ENCODE results near the gene RAI1. TPM values are rescaled to one million over a fixed set of nuclear protein-coding genes. Genes with fewer than 3 reads are reported as not detected.

The RAI1 gene
- total and polyA plus RNA-seq, 4 experiments from 2014 or later, result 0.35 to 19.5 (median 9.7) TPM

- POLR2A ChIA-PET (ENCODE audit: partially characterized antibody), result no interaction called here
Measured at GRCh38 chr17:17830740-17831207, 149.5 kb downstream of the RAI1 start.

DNA sequence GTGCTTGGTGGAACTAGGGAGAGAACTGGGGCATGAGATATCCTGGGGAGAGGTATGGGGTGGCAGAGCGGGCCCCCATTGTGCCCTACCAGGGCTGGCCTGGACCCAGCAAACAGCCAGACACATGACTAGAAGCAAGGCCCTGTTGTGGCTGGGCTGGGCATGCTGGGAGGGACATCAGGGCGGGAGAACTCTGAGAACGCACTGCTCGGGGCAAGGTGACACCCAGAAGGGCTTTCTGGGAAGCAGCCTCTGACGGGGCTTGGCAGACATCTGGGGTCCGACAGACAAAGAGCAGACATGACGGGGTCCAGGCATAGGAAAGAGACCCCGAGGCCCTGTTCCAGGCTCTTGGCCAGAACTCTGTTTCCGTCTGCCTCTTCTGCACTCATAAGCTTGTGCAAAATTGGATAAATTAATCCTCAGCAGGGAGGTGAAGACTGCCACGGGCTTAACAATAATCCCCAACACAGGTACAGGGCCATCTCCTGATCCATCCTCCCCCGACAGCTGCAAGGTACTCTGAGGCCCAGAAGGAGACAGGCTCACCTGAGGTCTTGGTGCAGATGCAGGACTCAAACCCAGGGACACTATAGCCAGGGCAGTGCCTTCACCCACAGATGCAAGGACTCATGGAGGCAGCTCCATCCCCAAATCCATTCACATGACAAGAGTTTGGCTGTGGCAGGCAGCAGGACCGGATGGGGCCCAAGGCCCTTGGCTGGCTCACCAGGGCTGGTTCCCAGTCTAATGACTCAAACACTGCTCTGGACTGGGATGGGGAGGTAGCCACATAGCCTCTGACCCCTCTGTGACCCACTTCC lies 150.2 kb downstream of the RAI1 start:
- Mint-ChIP-seq H3K9me3 (peaks cover 0 to 1% (median 0%) of the 10 kb centered on the region in 8 donors), H3K27me3 (no peaks in the 10 kb centered on the region), H3K4me1 (peaks cover 32 to 75% (median 52%) of the 10 kb centered on the region in 4 donors), H3K36me3 (peaks cover 3 to 10% of the 10 kb centered on the region in 2 donors), H3K27ac (peak overlapping the region in 2 of 7 donors; percentile 67 to 84), H3K4me3 (no peak overlapping the region)
- POLR2A ChIA-PET (ENCODE audit: partially characterized antibody), result interaction anchor here (1.3 kb wide), 1 partner anchor 9 kb away, joined by 3 read pairs; no protein-coding TSS in a partner anchor
- CTCF ChIA-PET (ENCODE audit: partially characterized antibody), result interaction anchor here (1.4 to 2.8 kb wide), 2 partner anchors 16 to 28 kb away, joined by 3 to 9 read pairs; no protein-coding TSS in a partner anchor
- Histone ChIP-seq H3K4me3 (ENCODE audit: low read length in 2 of 2) (no peak overlapping the region), H3K4me1 (ENCODE audit: insufficient read depth, low read length) (peaks cover 48% of the 10 kb centered on the region), H3K27ac (ENCODE audit: low read depth, low read length) (no peak overlapping the region), H3K27me3 (ENCODE audit: insufficient read depth, low read length) (no peaks in the 10 kb centered on the region), H3K9me3 (ENCODE audit: control insufficient read depth in 1 of 2, low read length in 2 of 2) (no peaks in the 10 kb centered on the region), H3K36me3 (ENCODE audit: insufficient read depth, low read length) (no peaks in the 10 kb centered on the region)
- DNase-seq, result no peak
- intact Hi-C loops (cut with micrococcal nuclease), result no loop called here

More at GRCh38 chr17:17830740-17831207, 149.5 kb downstream of the RAI1 start:
- H3K4me3 Mint-ChIP-seq, result no peak overlapping the region
- H3K9me3 Mint-ChIP-seq, result peaks cover 0 to 1% (median 0%) of the 10 kb centered on the region in 8 donors
- H3K9me3 ChIP-seq (ENCODE audit: control insufficient read depth in 1 of 2, low read length in 2 of 2), result no peaks in the 10 kb centered on the region
- intact Hi-C loops (cut with micrococcal nuclease), result no loop called here
- no peaks in the 10 kb centered on the region for H3K36me3 ChIP-seq (ENCODE audit: insufficient read depth, low read length)
- H3K4me1 Mint-ChIP-seq, result peaks cover 35 to 77% (median 54%) of the 10 kb centered on the region in 4 donors
- no peaks in the 10 kb centered on the region for H3K27me3 Mint-ChIP-seq
- peaks cover 51% of the 10 kb centered on the region for H3K4me1 ChIP-seq (ENCODE audit: insufficient read depth, low read length)
- no peak for DNase-seq
- H3K27ac ChIP-seq (ENCODE audit: low read depth, low read length), result no peak overlapping the region
- peaks cover 3 to 8% of the 10 kb centered on the region in 2 donors for H3K36me3 Mint-ChIP-seq
- no peaks in the 10 kb centered on the region for H3K27me3 ChIP-seq (ENCODE audit: insufficient read depth, low read length)
- no peak overlapping the region for H3K4me3 ChIP-seq (ENCODE audit: low read length in 2 of 2)
- H3K27ac Mint-ChIP-seq, result peak overlapping the region in 2 of 7 donors; percentile 67 to 84
- CTCF ChIA-PET (ENCODE audit: partially characterized antibody), result interaction anchor here (1.9 to 2.8 kb wide), 2 partner anchors 18 to 29 kb away, joined by 7 to 9 read pairs; no protein-coding TSS in a partner anchor

DNA sequence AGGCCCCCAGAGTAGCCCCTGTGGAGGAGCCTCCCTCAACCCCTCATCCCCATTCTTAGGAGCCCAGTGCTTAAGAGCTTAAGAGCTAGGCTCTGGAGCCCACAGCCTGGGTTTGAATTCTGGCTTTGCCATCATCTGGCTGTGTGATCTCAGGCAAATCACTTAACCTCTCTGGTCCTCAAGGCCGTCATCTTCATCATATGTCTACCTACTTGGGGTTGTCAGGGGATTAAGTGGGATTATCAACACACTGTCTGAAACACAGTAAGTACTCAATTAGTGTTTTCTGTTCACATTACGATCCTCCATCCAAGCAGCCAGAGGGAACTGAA lies 150.7 kb downstream of the RAI1 start:
- no peak overlapping the region for H3K4me3 Mint-ChIP-seq
- Histone ChIP-seq H3K9me3 (ENCODE audit: control insufficient read depth in 1 of 2, low read length in 2 of 2) (no peaks in the 10 kb centered on the region), H3K27me3 (ENCODE audit: insufficient read depth, low read length) (no peaks in the 10 kb centered on the region), H3K36me3 (ENCODE audit: insufficient read depth, low read length) (no peaks in the 10 kb centered on the region), H3K4me1 (ENCODE audit: insufficient read depth, low read length) (peaks cover 44% of the 10 kb centered on the region), H3K27ac (ENCODE audit: low read depth, low read length) (no peak overlapping the region), H3K4me3 (ENCODE audit: low read length in 2 of 2) (no peak overlapping the region)
- ChIA-PET CTCF (ENCODE audit: partially characterized antibody) (interaction anchor here (1.4 to 2.8 kb wide), 2 partner anchors 17 to 28 kb away, joined by 3 to 9 read pairs; no protein-coding TSS in a partner anchor), POLR2A (ENCODE audit: partially characterized antibody) (interaction anchor here (1.3 kb wide), 1 partner anchor 8 kb away, joined by 3 read pairs; no protein-coding TSS in a partner anchor)
- no peaks in the 10 kb centered on the region for H3K27me3 Mint-ChIP-seq
- H3K4me1 Mint-ChIP-seq, result peaks cover 26 to 71% (median 48%) of the 10 kb centered on the region in 4 donors
- peak overlapping the region in 4 of 7 donors; percentile 15 to 68 (median 46) for H3K27ac Mint-ChIP-seq
- intact Hi-C loops (cut with micrococcal nuclease), result no loop called here
- no peak for DNase-seq
- peaks cover 3 to 11% of the 10 kb centered on the region in 2 donors for H3K36me3 Mint-ChIP-seq
- no peaks in the 10 kb centered on the region for H3K9me3 Mint-ChIP-seq

DNA sequence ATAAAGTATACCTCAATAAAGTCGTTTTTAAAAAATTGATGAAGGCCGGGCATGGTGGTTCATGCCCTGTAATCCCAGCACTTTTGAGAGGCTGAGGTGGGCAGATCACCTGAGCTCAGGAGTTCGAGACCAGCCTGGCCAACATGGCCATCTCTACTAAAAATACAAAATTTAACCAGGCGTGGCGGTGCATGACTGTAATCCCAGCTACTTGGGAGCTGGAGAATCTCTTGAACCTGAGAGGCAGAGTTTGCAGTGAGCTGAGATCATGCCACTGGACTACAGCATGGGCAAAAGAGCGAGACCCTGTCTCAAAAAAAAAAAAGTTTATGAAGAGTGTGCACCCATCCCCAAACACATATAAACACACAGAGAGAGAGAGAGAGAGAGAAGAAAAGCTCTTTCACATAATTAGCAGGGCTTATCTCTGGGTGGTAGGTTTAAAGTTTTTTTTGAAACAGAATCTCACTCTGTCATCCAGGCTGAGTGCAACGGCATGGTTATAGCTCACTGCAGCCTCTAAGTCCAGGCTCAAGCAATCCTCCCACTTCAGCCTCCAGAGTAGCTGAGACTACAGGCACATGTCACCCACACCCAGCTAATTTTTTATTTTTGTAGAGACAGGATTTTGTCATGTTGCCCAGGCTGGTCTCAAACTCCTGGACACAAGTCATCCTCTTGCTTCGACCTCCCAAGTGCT lies 152.6 kb downstream of the RAI1 start:
- ChIA-PET CTCF (ENCODE audit: partially characterized antibody) (interaction anchor here (1.4 to 2.8 kb wide), 2 partner anchors 21 to 28 kb away, joined by 3 to 11 read pairs; no protein-coding TSS in a partner anchor), POLR2A (ENCODE audit: partially characterized antibody) (interaction anchor here (0.6 to 1.3 kb wide), 3 partner anchors 10 to 726 kb away, joined by 3 to 4 read pairs (median 4); no protein-coding TSS in a partner anchor)
- Mint-ChIP-seq H3K9me3 (no peaks in the 10 kb centered on the region), H3K36me3 (peaks cover 3 to 12% of the 10 kb centered on the region in 2 donors), H3K4me1 (peaks cover 32 to 72% (median 52%) of the 10 kb centered on the region in 4 donors), H3K4me3 (peak overlapping the region in 7 of 8 donors; percentile 36 to 91 (median 73)), H3K27me3 (no peaks in the 10 kb centered on the region), H3K27ac (peak overlapping the region; percentile 87 to 99 (median 98))
- H3K27ac ChIP-seq (ENCODE audit: low read depth, low read length), result no peak overlapping the region
- H3K4me3 ChIP-seq (ENCODE audit: low read length in 2 of 2), result no peak overlapping the region
- DNase-seq, result no peak
- no peaks in the 10 kb centered on the region for H3K9me3 ChIP-seq (ENCODE audit: control insufficient read depth in 1 of 2, low read length in 2 of 2)
- intact Hi-C loops (cut with micrococcal nuclease), result no loop called here
- peaks cover 52% of the 10 kb centered on the region for H3K4me1 ChIP-seq (ENCODE audit: insufficient read depth, low read length)
- H3K27me3 ChIP-seq (ENCODE audit: insufficient read depth, low read length), result no peaks in the 10 kb centered on the region
- H3K36me3 ChIP-seq (ENCODE audit: insufficient read depth, low read length), result no peaks in the 10 kb centered on the region

- H3K27ac ChIP-seq (ENCODE audit: low read depth, low read length), result peak overlapping the region; percentile 98
Measured at GRCh38 chr17:17834974-17835373, 153.7 kb downstream of the RAI1 start.

GRCh38 chr17:17835415-17836249 lies 154.4 kb downstream of the RAI1 start:
- Mint-ChIP-seq H3K4me3 (peak overlapping the region; percentile 73 to 91 (median 89)), H3K36me3 (peaks cover 3 to 12% of the 10 kb centered on the region in 2 donors), H3K9me3 (no peaks in the 10 kb centered on the region), H3K27ac (peak overlapping the region; percentile 95 to 99 (median 98)), H3K4me1 (peaks cover 33 to 77% (median 57%) of the 10 kb centered on the region in 4 donors), H3K27me3 (no peaks in the 10 kb centered on the region)
- H3K27me3 ChIP-seq (ENCODE audit: insufficient read depth, low read length), result no peaks in the 10 kb centered on the region
- DNase-seq, result no peak
- ChIA-PET CTCF (ENCODE audit: partially characterized antibody) (interaction anchor here (0.7 to 2.1 kb wide), 8 partner anchors 8 to 25 kb away, joined by 3 to 17 read pairs (median 5); no protein-coding TSS in a partner anchor), POLR2A (ENCODE audit: partially characterized antibody) (interaction anchor here (0.6 to 4.6 kb wide), 20 partner anchors 13 to 598 kb away, joined by 3 to 79 read pairs (median 4); partner anchors contain the start of genes ALKBH5, ATPAF2, DRC3 and GID4)
- no peaks in the 10 kb centered on the region for H3K36me3 ChIP-seq (ENCODE audit: insufficient read depth, low read length)
- H3K27ac ChIP-seq (ENCODE audit: low read depth, low read length), result peak overlapping the region; percentile 98
- peaks cover 63% of the 10 kb centered on the region for H3K4me1 ChIP-seq (ENCODE audit: insufficient read depth, low read length)
- no peaks in the 10 kb centered on the region for H3K9me3 ChIP-seq (ENCODE audit: control insufficient read depth in 1 of 2, low read length in 2 of 2)
- intact Hi-C loops (cut with micrococcal nuclease), result loop anchor here (1.0 to 5.0 kb wide), 5 partner anchors 12 to 137 kb away; partner anchors contain the start of genes DRC3 and TOM1L2
- peak overlapping the region; percentile 48 to 64 for H3K4me3 ChIP-seq (ENCODE audit: low read length in 2 of 2)

More at GRCh38 chr17:17834974-17835373, 153.7 kb downstream of the RAI1 start:
- H3K9me3 Mint-ChIP-seq, result no peaks in the 10 kb centered on the region
- Histone ChIP-seq H3K9me3 (ENCODE audit: control insufficient read depth in 1 of 2, low read length in 2 of 2) (no peaks in the 10 kb centered on the region), H3K36me3 (ENCODE audit: insufficient read depth, low read length) (no peaks in the 10 kb centered on the region), H3K4me1 (ENCODE audit: insufficient read depth, low read length) (peaks cover 63% of the 10 kb centered on the region), H3K27me3 (ENCODE audit: insufficient read depth, low read length) (no peaks in the 10 kb centered on the region), H3K4me3 (ENCODE audit: low read length in 2 of 2) (no peak overlapping the region)
- intact Hi-C loops (cut with micrococcal nuclease), result loop anchor here (5.0 kb wide), 1 partner anchor 122 kb away; no protein-coding TSS in a partner anchor
- H3K4me1 Mint-ChIP-seq, result peaks cover 33 to 77% (median 57%) of the 10 kb centered on the region in 4 donors
- POLR2A ChIA-PET (ENCODE audit: partially characterized antibody), result interaction anchor here (1.5 to 4.6 kb wide), 3 partner anchors 12 to 204 kb away, joined by 4 to 79 read pairs (median 6); partner anchors contain the start of genes ATPAF2 and GID4
- H3K27me3 Mint-ChIP-seq, result no peaks in the 10 kb centered on the region
- peaks cover 3 to 12% of the 10 kb centered on the region in 2 donors for H3K36me3 Mint-ChIP-seq
- peak overlapping the region; percentile 95 to 99 (median 98) for H3K27ac Mint-ChIP-seq
- H3K4me3 Mint-ChIP-seq, result peak overlapping the region; percentile 52 to 91 (median 80)
- no peak for DNase-seq
- CTCF ChIA-PET (ENCODE audit: partially characterized antibody), result interaction anchor here (1.4 to 2.8 kb wide), 4 partner anchors 9 to 27 kb away, joined by 3 to 11 read pairs (median 6); no protein-coding TSS in a partner anchor
